HEK293 (cell line): Measurements from ENCODE around the gene CLCN1.

Source experiments
- EGR2 ChIP-seq: fragments of 450-650 bp; formaldehyde crosslinking; IDR thresholded peaks from 2 replicates; pipeline ENCODE4 v1.5.1; 2016; ENCODE audit warnings: low read depth, missing biosample characterization, missing genetic modification characterization
- FEZF1 ChIP-seq: fragments of 450-650 bp; formaldehyde crosslinking; IDR thresholded peaks from 2 replicates; pipeline ENCODE4 v1.5.1; 2016; ENCODE audit warnings: missing biosample characterization, missing genetic modification characterization
- MZF1 ChIP-seq: fragments of 450-650 bp; formaldehyde crosslinking; IDR thresholded peaks from 2 replicates; pipeline ENCODE4 v1.5.1; 2017; ENCODE audit warnings: missing biosample characterization, missing genetic modification characterization, borderline replicate concordance
- SCRT1 ChIP-seq: fragments of 450-650 bp; formaldehyde crosslinking; IDR thresholded peaks from 2 replicates; pipeline ENCODE4 v1.5.1; 2016; ENCODE audit warnings: missing biosample characterization, missing genetic modification characterization, borderline replicate concordance
- ZNF10 ChIP-seq: fragments of 450-650 bp; formaldehyde crosslinking; IDR thresholded peaks from 2 replicates; pipeline ENCODE4 v1.5.1; 2017; ENCODE audit warnings: missing biosample characterization, missing genetic modification characterization
- ZNF16 ChIP-seq: fragments of 450-650 bp; formaldehyde crosslinking; IDR thresholded peaks from 2 replicates; pipeline ENCODE4 v1.5.1; 2016; ENCODE audit warnings: low read depth, missing biosample characterization, missing genetic modification characterization
- ZNF175 ChIP-seq: fragments of 450-650 bp; formaldehyde crosslinking; IDR thresholded peaks from 2 replicates; pipeline ENCODE4 v1.5.1; 2016; ENCODE audit warnings: missing biosample characterization, missing genetic modification characterization
- ZNF184 ChIP-seq: fragments of 450-650 bp; IDR thresholded peaks from 2 replicates; pipeline ENCODE4 v1.5.1; 2018; ENCODE audit warnings: missing biosample characterization, mild to moderate bottlenecking, missing genetic modification characterization
- ZNF223 ChIP-seq: fragments of 450-650 bp; formaldehyde crosslinking; IDR thresholded peaks from 2 replicates; pipeline ENCODE4 v1.5.1; 2016; ENCODE audit warnings: missing biosample characterization, missing genetic modification characterization
- ZNF266 ChIP-seq: fragments of 450-650 bp; formaldehyde crosslinking; IDR thresholded peaks from 2 replicates; pipeline ENCODE4 v1.5.1; 2016; ENCODE audit warnings: missing biosample characterization, missing genetic modification characterization, low read depth
- ZNF548 ChIP-seq: fragments of 450-650 bp; formaldehyde crosslinking; IDR thresholded peaks from 2 replicates; pipeline ENCODE4 v1.5.1; 2016; ENCODE audit warnings: missing biosample characterization, missing genetic modification characterization
- ZNF549 ChIP-seq: fragments of 450-650 bp; IDR thresholded peaks from 2 replicates; pipeline ENCODE4 v1.5.1; 2018; ENCODE audit warnings: missing biosample characterization, missing genetic modification characterization, mild to moderate bottlenecking, inconsistent platforms, moderate library complexity
- ZNF747 ChIP-seq: fragments of 450-650 bp; formaldehyde crosslinking; IDR thresholded peaks from 2 replicates; pipeline ENCODE4 v1.5.1; 2016; ENCODE audit warnings: missing biosample characterization, missing genetic modification characterization
- TF ChIP-seq, protein P1 (sequence below): fragments of 450-650 bp; formaldehyde crosslinking; IDR thresholded peaks from 2 replicates; pipeline ENCODE4 v1.5.1; 2017; ENCODE audit warnings: missing biosample characterization, missing genetic modification characterization
- TF ChIP-seq, protein P2 (sequence below): fragments of 450-650 bp; IDR thresholded peaks from 2 replicates; pipeline ENCODE4 v1.5.1; 2018; ENCODE audit warnings: missing biosample characterization, mild to moderate bottlenecking, missing genetic modification characterization
- TF ChIP-seq, protein P3 (sequence below): fragments of 450-650 bp; formaldehyde crosslinking; conservative IDR thresholded peaks from 2 replicates; pipeline ENCODE4 v1.5.1; 2016; ENCODE audit warnings: low read depth, missing biosample characterization, missing genetic modification characterization
- TF ChIP-seq, protein P4 (sequence below): fragments of 450-650 bp; formaldehyde crosslinking; IDR thresholded peaks from 2 replicates; pipeline ENCODE4 v1.5.1; 2017; ENCODE audit warnings: missing biosample characterization, missing genetic modification characterization
- TF ChIP-seq, protein P5 (sequence below): fragments of 450-650 bp; formaldehyde crosslinking; conservative IDR thresholded peaks from 2 replicates; pipeline ENCODE4 v1.5.1; 2016; ENCODE audit warnings: low read depth, missing biosample characterization, missing genetic modification characterization
- TF ChIP-seq, protein P6 (sequence below): fragments of 450-650 bp; formaldehyde crosslinking; IDR thresholded peaks from 2 replicates; pipeline ENCODE4 v1.5.1; 2016; ENCODE audit warnings: missing biosample characterization, missing genetic modification characterization
- TF ChIP-seq, protein P7 (sequence below): fragments of 450-650 bp; formaldehyde crosslinking; IDR thresholded peaks from 2 replicates; pipeline ENCODE4 v1.5.0; 2017; ENCODE audit warnings: missing biosample characterization, missing genetic modification characterization, borderline replicate concordance

CLCN1 gene

DNA sequence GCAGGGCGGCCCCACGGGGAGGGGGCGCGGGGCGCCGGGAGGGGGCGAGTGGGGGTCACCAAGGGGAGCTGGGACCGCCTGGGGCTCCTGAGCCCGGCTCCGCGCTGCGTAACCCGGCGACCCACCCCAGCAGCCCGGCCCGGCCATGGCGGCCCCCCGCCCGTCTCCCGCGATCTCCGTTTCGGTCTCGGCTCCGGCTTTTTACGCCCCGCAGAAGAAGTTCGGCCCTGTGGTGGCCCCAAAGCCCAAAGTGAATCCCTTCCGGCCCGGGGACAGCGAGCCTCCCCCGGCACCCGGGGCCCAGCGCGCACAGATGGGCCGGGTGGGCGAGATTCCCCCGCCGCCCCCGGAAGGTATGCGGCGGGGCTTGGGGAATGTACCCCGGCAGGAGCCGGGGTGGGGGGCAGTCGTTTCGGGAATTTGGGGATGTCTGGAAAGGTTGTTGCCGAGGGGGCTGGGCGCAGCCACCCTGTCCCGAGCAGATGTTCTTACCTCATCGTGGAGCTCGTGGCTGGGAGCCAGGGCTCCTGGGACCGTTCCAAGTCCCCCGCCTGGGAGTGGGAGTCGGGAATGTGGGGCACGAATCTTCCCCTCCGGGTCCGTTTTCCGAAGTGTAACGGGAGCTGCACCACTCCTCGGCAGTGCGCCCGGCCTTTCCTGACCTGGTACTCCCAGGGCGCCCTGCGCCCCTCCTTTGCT is 65.7 kb downstream of the CLCN1 start (continued):
- TF ChIP-seq, protein P1, sequence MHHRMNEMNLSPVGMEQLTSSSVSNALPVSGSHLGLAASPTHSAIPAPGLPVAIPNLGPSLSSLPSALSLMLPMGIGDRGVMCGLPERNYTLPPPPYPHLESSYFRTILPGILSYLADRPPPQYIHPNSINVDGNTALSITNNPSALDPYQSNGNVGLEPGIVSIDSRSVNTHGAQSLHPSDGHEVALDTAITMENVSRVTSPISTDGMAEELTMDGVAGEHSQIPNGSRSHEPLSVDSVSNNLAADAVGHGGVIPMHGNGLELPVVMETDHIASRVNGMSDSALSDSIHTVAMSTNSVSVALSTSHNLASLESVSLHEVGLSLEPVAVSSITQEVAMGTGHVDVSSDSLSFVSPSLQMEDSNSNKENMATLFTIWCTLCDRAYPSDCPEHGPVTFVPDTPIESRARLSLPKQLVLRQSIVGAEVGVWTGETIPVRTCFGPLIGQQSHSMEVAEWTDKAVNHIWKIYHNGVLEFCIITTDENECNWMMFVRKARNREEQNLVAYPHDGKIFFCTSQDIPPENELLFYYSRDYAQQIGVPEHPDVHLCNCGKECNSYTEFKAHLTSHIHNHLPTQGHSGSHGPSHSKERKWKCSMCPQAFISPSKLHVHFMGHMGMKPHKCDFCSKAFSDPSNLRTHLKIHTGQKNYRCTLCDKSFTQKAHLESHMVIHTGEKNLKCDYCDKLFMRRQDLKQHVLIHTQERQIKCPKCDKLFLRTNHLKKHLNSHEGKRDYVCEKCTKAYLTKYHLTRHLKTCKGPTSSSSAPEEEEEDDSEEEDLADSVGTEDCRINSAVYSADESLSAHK (tag by site-specific recombination): 0 out of 2 replicates have a peak, but pooled peaks have one; percentile 12
- TF ChIP-seq, protein P2, sequence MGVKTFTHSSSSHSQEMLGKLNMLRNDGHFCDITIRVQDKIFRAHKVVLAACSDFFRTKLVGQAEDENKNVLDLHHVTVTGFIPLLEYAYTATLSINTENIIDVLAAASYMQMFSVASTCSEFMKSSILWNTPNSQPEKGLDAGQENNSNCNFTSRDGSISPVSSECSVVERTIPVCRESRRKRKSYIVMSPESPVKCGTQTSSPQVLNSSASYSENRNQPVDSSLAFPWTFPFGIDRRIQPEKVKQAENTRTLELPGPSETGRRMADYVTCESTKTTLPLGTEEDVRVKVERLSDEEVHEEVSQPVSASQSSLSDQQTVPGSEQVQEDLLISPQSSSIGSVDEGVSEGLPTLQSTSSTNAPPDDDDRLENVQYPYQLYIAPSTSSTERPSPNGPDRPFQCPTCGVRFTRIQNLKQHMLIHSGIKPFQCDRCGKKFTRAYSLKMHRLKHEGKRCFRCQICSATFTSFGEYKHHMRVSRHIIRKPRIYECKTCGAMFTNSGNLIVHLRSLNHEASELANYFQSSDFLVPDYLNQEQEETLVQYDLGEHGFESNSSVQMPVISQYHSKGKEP (tag by site-specific recombination): no peak
- no peak for TF ChIP-seq ZNF184
- no peak for TF ChIP-seq ZNF16 (tag by site-specific recombination)
- no peak for TF ChIP-seq ZNF175 (tag by site-specific recombination)
- TF ChIP-seq, protein P3, sequence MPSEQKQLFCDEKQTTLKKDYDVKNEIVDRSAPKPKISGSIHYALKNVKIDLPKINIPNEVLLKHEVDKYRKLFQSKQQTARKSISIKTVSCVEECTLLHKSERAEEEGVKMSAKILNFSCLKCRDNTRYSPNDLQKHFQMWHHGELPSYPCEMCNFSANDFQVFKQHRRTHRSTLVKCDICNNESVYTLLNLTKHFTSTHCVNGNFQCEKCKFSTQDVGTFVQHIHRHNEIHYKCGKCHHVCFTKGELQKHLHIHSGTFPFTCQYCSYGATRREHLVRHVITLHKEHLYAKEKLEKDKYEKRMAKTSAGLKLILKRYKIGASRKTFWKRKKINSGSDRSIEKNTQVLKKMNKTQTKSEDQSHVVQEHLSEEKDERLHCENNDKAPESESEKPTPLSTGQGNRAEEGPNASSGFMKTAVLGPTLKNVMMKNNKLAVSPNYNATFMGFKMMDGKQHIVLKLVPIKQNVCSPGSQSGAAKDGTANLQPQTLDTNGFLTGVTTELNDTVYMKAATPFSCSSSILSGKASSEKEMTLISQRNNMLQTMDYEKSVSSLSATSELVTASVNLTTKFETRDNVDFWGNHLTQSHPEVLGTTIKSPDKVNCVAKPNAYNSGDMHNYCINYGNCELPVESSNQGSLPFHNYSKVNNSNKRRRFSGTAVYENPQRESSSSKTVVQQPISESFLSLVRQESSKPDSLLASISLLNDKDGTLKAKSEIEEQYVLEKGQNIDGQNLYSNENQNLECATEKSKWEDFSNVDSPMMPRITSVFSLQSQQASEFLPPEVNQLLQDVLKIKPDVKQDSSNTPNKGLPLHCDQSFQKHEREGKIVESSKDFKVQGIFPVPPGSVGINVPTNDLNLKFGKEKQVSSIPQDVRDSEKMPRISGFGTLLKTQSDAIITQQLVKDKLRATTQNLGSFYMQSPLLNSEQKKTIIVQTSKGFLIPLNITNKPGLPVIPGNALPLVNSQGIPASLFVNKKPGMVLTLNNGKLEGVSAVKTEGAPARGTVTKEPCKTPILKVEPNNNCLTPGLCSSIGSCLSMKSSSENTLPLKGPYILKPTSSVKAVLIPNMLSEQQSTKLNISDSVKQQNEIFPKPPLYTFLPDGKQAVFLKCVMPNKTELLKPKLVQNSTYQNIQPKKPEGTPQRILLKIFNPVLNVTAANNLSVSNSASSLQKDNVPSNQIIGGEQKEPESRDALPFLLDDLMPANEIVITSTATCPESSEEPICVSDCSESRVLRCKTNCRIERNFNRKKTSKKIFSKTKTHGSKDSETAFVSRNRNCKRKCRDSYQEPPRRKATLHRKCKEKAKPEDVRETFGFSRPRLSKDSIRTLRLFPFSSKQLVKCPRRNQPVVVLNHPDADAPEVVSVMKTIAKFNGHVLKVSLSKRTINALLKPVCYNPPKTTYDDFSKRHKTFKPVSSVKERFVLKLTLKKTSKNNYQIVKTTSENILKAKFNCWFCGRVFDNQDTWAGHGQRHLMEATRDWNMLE (tag by site-specific recombination): no peak
- TF ChIP-seq MZF1 (tag by site-specific recombination): no peak
- TF ChIP-seq ZNF549 (tag by site-specific recombination): no peak
- no peak for TF ChIP-seq ZNF548 (tag by site-specific recombination)
- TF ChIP-seq EGR2 (tag by site-specific recombination): peak; percentile 39
- no peak for TF ChIP-seq ZNF266 (tag by site-specific recombination)
- TF ChIP-seq FEZF1 (tag by site-specific recombination): no peak
- no peak for TF ChIP-seq ZNF747 (tag by site-specific recombination)
- no peak for TF ChIP-seq ZNF10 (tag by site-specific recombination)
- TF ChIP-seq, protein P4, sequence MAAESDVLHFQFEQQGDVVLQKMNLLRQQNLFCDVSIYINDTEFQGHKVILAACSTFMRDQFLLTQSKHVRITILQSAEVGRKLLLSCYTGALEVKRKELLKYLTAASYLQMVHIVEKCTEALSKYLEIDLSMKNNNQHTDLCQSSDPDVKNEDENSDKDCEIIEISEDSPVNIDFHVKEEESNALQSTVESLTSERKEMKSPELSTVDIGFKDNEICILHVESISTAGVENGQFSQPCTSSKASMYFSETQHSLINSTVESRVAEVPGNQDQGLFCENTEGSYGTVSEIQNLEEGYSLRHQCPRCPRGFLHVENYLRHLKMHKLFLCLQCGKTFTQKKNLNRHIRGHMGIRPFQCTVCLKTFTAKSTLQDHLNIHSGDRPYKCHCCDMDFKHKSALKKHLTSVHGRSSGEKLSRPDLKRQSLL (tag by site-specific recombination): no peak
- TF ChIP-seq ZNF223 (tag by site-specific recombination): no peak
- TF ChIP-seq, protein P5, sequence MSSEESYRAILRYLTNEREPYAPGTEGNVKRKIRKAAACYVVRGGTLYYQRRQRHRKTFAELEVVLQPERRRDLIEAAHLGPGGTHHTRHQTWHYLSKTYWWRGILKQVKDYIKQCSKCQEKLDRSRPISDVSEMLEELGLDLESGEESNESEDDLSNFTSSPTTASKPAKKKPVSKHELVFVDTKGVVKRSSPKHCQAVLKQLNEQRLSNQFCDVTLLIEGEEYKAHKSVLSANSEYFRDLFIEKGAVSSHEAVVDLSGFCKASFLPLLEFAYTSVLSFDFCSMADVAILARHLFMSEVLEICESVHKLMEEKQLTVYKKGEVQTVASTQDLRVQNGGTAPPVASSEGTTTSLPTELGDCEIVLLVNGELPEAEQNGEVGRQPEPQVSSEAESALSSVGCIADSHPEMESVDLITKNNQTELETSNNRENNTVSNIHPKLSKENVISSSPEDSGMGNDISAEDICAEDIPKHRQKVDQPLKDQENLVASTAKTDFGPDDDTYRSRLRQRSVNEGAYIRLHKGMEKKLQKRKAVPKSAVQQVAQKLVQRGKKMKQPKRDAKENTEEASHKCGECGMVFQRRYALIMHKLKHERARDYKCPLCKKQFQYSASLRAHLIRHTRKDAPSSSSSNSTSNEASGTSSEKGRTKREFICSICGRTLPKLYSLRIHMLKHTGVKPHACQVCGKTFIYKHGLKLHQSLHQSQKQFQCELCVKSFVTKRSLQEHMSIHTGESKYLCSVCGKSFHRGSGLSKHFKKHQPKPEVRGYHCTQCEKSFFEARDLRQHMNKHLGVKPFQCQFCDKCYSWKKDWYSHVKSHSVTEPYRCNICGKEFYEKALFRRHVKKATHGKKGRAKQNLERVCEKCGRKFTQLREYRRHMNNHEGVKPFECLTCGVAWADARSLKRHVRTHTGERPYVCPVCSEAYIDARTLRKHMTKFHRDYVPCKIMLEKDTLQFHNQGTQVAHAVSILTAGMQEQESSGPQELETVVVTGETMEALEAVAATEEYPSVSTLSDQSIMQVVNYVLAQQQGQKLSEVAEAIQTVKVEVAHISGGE: peak; percentile 47
- no peak for TF ChIP-seq SCRT1
- TF ChIP-seq, protein P6, sequence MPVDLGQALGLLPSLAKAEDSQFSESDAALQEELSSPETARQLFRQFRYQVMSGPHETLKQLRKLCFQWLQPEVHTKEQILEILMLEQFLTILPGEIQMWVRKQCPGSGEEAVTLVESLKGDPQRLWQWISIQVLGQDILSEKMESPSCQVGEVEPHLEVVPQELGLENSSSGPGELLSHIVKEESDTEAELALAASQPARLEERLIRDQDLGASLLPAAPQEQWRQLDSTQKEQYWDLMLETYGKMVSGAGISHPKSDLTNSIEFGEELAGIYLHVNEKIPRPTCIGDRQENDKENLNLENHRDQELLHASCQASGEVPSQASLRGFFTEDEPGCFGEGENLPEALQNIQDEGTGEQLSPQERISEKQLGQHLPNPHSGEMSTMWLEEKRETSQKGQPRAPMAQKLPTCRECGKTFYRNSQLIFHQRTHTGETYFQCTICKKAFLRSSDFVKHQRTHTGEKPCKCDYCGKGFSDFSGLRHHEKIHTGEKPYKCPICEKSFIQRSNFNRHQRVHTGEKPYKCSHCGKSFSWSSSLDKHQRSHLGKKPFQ: no peak
- TF ChIP-seq, protein P7, sequence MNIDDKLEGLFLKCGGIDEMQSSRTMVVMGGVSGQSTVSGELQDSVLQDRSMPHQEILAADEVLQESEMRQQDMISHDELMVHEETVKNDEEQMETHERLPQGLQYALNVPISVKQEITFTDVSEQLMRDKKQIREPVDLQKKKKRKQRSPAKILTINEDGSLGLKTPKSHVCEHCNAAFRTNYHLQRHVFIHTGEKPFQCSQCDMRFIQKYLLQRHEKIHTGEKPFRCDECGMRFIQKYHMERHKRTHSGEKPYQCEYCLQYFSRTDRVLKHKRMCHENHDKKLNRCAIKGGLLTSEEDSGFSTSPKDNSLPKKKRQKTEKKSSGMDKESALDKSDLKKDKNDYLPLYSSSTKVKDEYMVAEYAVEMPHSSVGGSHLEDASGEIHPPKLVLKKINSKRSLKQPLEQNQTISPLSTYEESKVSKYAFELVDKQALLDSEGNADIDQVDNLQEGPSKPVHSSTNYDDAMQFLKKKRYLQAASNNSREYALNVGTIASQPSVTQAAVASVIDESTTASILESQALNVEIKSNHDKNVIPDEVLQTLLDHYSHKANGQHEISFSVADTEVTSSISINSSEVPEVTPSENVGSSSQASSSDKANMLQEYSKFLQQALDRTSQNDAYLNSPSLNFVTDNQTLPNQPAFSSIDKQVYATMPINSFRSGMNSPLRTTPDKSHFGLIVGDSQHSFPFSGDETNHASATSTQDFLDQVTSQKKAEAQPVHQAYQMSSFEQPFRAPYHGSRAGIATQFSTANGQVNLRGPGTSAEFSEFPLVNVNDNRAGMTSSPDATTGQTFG (tag by site-specific recombination): no peak
